ELR (cell line): ENCODE results near the gene MMP2.

Experiments used
- DNase-seq: peaks from one replicate; pipeline ENCODE4 v3.0.0-alpha.2; 2015; ENCODE audit warnings: low read depth

The MMP2 gene

GRCh38 chr16:55513616-55514015 lies 34.6 kb downstream of the MMP2 start:
- DNase-seq = peak; percentile 24

GRCh38 chr16:55515111-55515510 lies 36.1 kb downstream of the MMP2 start:
- DNase-seq = peak; percentile 78

GRCh38 chr16:55521792-55522191 lies 42.8 kb downstream of the MMP2 start:
- no peak for DNase-seq

GRCh38 chr16:55526441-55526840 lies 47.4 kb downstream of the MMP2 start:
- DNase-seq = peak; percentile 58

- DNase-seq = no peak
Measured at GRCh38 chr16:55527885-55528284, 48.9 kb downstream of the MMP2 start.

- peak; percentile 4 for DNase-seq
Measured at GRCh38 chr16:55529018-55529417, 50.0 kb downstream of the MMP2 start.

GRCh38 chr16:55530316-55530856 lies 51.4 kb downstream of the MMP2 start:
- DNase-seq = no peak

GRCh38 chr16:55532227-55532626 lies 53.2 kb downstream of the MMP2 start:
- no peak for DNase-seq

- DNase-seq = no peak
Measured at GRCh38 chr16:55534756-55535155, 55.8 kb downstream of the MMP2 start.

GRCh38 chr16:55539049-55539448 lies 60.1 kb downstream of the MMP2 start:
- DNase-seq = peak; percentile 32

GRCh38 chr16:55539488-55539887 lies 60.5 kb downstream of the MMP2 start:
- no peak for DNase-seq

- no peak for DNase-seq
Measured at GRCh38 chr16:55540221-55540620, 61.2 kb downstream of the MMP2 start.

- peak; percentile 90 for DNase-seq
Measured at GRCh38 chr16:55542459-55543082, 63.6 kb downstream of the MMP2 start.

GRCh38 chr16:55543472-55543871 lies 64.5 kb downstream of the MMP2 start:
- DNase-seq = peak; percentile 69

- peak; percentile 69 for DNase-seq
Measured at GRCh38 chr16:55552621-55553020, 73.6 kb downstream of the MMP2 start.

GRCh38 chr16:55555436-55555835 lies 76.4 kb downstream of the MMP2 start:
- DNase-seq = no peak
